GM18867 (cell line): ENCODE results near the gene DLGAP5.

Experiments used
- ATAC-seq: cut with Tn5 transposase; IDR thresholded peaks from one replicate; pipeline ENCODE4 v1.9.1; 2021; ENCODE audit warnings: mild to moderate bottlenecking, moderate library complexity; ENCODE audit not compliant: unreplicated experiment

The DLGAP5 gene

DNA sequence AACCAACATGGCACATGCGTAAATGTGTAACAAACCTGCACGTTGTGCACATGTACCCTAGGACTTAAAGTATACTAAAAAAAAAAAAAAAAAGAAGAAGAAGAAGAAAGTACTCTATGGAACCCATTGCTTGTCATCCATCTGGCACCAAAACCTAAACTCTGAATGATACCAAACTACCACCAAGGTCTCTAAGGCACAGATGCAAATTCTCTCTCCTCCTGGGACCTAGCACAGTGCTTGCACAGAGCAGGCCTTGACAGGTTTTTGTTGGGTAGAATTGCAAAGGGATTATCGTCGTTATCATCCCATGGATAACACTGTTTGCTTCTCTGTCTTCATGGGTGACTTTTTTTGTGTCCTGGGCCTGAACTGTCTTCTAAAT lies 75.5 kb downstream of the DLGAP5 start:
- no peak for ATAC-seq

DNA sequence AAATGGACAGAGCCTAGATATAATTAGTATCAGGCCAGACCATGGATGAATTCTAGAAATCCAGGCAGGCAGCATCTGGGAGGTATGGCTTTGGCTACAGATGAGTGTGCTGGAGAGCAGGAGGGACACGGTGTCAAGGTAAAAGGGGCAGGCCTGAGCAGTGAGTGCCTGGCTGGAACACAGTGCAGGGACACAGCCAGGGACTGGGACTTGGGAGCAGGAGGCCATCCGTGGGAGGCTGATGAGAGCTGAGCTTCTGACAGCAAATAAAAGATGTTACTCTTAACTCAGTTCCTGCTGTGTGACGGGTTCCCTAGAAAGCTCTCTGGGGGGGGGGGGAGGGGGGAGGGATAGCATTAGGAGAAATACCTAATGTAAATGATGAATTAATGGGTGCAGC lies 75.9 kb downstream of the DLGAP5 start:
- no peak for ATAC-seq

DNA sequence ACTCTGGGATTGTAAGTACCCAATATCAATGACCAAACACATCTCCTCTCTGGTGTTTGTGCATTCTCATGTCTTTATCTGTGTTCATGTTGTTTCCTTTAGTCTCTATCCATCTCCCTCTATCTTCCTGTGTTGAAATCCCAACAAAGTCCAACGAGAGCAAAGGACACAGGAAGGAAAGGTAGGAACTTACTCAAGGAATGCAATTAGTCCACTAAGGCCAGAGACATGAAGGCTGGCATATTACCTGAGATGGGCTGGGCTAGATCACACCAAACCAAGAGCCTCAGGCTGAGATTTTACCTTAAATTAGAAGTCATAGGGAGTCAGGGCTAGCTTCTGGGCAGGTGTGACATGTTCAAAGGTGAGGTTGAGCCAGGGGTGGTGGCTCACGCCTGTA lies 76.7 kb downstream of the DLGAP5 start:
- ATAC-seq, result no peak

DNA sequence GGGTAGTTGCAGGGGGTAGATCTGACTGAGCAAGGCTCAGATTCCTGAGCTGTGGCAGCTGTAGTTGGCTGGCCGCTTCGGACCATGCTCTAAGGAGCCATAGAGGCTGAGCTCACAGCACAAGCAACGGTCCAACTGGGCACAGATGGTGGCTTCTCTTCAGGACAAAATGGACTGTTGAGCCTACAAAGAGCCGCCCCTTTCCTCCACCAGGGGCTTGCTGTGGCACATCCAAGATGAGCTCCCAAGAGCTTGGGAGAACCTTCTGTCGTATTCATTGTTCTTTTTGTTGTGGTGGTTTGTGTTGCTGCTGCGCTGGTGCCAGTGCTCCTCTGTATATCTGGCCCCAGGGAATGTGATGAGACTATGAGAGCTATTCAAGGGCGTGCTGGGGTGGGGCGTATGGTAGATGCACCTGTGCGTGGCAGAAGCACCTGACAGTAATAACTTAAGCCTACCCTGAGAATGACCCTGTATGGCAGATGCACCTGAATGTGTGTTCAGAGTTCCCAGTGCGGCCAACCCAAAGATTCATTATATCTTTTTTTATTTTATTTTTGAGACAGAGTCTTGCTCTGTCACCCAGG lies 80.2 kb downstream of the DLGAP5 start:
- no peak for ATAC-seq

DNA sequence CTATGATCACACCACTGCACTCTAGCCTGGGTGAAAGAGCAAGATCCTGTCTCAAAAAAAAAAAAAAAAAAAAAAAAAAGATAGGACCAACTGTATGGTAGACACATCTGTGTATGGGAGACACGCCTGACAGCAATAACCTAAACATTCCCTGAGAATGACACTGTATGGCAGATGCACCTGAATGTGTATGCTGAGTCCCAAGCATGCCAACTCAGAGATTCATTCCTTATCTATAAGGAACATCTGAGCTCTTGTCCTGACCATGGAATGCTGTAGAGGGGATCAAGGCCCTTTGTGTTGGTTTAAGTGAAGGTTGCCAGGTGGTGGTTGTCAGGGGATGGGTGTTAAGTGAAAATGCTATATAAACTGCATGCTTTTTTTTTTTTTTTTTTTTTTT lies 81.5 kb downstream of the DLGAP5 start:
- ATAC-seq, result no peak

DNA sequence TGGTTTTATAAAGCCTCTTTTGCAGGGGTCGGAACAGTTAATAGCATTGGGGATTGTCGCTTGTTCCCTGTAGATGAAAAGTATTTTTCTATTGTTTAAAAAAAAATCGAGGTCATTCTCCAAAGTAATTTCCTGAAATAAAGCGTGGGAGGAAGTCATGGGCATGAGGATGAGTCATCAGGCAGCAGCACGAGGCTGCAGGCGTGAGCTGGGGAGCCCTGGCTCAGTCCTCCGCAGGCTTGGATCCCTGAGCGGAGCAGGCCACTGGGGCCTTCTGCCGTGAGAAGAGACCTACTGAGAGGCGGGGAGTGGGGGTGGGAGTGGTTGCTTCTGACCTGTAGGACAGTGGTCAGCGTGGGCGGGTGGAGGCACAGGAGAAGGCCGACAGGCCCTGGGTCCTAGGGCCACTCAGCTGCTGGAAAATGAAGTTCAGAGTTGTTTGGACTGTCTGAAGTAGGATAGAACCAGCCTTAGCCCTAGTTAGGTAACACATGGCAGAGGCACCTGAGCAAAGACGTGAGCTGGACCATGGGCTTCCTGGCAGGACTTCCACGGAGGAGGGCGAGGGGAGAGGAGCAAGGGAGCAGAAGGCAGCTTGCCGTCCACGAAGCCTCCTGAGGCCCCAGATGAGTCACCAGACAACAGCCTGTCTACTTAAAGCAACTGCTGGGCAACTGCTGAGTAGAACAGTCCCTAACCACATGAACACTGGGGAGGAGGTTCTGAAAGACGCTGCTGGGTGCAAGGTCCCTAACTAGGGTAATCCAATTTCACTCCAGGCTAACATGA lies 83.4 kb downstream of the DLGAP5 start:
- ATAC-seq, result peak; percentile 55

DNA sequence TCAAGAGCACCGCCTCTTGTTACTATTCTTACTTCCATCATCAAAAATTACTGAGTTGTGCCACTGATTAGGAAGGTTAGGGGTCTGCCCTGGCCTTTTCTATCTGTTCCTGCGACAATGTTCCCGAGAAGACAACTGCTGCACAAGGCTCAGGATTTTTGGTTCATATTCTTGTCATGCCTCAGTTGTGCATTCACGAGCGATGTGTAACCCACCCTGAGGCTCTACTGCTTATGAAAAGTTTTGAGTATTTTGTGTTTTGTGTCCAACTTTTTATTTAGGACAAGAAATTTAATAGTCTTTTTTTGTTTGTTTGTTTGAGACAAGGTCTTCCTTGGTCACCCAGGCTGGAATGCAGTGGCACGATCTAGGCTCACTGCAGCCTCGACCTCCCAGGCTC lies 85.4 kb downstream of the DLGAP5 start:
- ATAC-seq, result no peak

DNA sequence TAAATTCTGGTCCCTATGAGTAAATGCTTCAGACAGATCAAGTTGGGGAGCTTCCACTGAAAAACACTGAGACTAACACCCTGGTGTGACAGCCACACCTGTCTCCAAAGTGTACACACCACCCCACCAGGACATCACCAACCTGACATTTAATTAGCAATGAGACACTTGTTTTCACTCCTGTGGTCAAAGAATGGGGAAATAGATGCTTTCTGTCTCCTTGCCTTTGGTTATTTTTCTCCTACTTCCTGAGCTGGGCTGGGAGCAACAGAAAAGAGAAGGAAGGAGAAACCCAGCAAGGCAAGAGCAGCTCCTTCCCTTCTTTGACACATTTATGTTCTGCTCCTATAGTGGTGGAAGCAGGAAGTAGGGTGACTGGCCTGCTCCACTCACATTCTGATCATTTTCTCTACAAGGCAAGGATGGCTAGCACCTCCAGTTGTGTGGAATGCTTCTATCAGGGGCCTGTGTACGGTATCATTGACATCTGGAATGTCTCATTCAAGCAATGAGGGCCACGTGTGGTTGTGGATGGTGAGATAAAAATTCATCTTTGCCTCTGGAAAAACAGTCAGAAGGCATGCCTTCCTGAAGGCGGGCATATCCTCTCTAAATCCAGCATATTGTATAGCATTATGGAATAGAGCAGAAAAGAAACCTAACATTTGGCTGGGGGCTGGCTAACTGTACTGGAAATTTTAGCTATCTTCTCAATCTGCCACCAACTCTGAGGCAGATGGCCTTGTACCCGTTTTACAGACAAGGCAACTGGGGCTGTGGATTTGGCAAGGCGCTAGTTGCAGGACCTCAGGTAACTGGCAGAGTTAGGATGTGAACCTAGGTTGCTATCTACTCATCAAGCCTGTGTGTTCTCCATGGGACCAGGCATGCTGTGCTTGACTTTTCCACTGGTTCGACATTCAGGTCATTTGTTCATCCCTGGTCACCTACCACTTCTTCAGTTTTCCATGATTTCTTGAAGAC lies 87.1 kb downstream of the DLGAP5 start:
- ATAC-seq, result no peak

DNA sequence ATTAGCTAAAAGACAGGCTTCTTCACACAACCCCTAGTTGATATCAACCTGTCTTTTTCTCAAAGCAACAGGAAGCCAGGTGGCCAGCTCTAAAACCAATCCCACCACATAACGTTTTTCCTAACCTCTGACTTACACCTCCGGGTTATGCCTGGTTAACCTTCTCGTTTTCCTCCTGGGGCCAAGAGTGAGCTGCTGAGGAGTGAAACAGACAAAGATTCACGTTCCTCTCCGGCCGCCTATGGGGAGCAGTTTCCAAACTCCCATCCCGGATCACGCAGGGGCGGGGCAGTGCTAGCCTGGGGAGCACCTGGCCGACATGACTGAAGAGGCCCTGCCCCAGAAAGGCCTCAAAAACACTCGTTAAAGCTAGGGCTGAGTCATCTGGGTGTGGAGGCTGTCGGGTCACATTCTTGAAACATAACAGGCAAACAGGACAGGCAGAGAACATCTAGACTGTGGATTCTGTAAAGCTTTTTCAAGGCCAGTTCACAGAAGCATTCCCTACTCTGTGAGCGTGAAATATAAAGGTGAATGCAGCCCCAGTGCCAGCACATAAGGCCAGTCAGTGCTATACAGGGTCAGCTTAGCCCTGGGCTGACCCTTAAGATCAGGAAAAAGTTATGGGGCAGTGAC lies 88.3 kb downstream of the DLGAP5 start:
- peak; percentile 29 for ATAC-seq

DNA sequence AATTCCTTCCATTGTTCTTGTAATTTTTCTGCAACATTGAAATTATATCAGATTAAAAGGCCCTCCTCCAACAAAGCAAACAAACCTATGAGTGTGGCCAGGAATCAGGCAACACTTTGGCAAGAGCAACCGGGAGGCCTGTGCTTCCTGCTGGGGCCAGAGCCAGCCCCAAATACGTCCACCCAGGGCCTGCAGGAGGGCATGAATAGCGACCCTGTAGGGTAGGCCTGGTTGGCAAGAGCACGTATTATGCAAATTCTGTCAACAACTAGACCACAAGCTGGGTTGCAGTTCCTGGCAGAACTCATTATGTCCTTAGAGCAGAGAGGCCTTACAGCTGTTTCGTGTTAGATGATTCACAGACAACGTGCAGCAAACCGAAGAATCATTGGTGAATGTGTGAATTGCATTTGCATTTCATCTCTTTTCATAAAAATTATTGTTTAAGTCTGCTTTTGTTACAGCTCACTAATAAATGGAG lies 89.2 kb downstream of the DLGAP5 start:
- ATAC-seq, result peak; percentile 76

DNA sequence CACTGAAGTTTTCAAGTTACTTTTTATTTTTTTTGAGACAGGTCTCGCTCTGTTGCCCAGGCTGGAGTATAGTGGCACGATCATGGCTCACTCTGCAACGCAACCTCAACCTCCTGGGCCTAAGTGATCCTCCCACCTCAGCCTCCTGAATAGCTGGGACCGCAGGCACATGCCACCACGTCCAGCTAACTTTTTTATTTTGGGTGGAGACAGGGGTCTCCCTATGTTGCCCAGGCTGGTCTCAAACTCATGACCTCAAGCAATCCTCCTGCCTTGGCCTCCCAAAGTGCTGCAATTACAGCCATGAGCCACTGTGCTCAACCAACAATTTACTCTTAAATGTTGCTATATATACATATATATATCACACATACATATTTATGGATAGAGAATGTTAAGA lies 89.7 kb downstream of the DLGAP5 start:
- ATAC-seq, result no peak

DNA sequence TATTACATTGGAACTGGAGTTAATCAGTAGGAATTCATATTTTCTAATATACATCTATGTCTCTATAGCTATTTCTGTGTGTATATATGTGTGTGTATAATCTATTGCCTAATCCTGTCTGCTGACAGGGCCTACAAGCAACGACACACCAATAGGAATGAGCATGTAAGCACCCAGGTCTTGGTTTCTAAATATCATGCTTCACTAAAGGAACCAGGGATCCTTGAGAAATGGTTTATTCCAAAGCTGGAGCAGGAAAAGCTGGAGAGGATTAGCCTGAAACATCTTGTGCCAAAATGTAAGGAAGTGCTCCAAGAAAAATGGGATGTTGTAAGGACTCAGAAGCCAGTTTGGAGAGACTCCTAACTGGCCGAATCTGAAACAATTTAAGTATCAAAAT lies 91.6 kb downstream of the DLGAP5 start:
- ATAC-seq, result no peak

DNA sequence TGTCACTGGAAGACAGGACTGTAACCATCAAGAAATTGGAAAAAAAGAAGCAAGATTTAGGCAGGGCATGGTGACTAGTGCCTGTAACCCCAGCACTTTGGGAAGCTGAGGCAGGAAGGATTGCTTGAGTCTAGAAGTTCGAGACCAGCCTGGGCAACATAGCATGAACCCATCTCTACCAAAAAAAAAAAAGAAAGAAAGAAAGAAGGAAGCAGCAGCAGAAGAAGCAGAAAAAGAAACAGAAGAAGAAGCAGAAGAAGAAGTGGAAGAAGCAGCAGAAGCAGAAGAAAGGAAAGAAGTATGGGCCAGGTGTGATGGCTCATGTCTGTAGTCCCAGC lies 92.9 kb downstream of the DLGAP5 start:
- no peak for ATAC-seq
